HepG2 (cell line): ENCODE data around the gene IFIT5. TPM values are rescaled to one million over a fixed set of nuclear protein-coding genes. Genes with fewer than 3 reads are reported as not detected.
"Not testable (repeated sequence)": the region's sequence is repeated elsewhere in the genome, so short reads cannot be mapped to it uniquely, and the experiment has no call there.

Experiments used
- ATAC-seq: fragments of 200-7000 bp; cut with Tn5 transposase; 3 replicates; pipeline ENCODE4 v1.9.1; 2020; ENCODE audit warnings: mild to moderate bottlenecking, moderate library complexity
- BruUV-seq: library from RNA; stranded (reverse); fragments of 400-500 nt; replicated peaks from 2 replicates; lab custom pipeline; 2021; lab: Mats Ljungman, UMichigan
- CTCF ChIA-PET: fragments of 300-600 bp; formaldehyde crosslinking; extraction: SDS; loops from one replicate; lab custom pipeline; 2021; ENCODE audit warnings: low total read pairs, inconsistent platforms, low intra/inter-chr PET ratio; lab: Yijun Ruan, JAX
- POLR2A ChIA-PET: fragments of 350-600 bp; sonication (Branson Sonifier 250); formaldehyde crosslinking; loops from one replicate; lab custom pipeline; 2020; ENCODE audit warnings: antibody characterized with exemption, inconsistent platforms; lab: Yijun Ruan, JAX
- DNase-seq: peaks from one replicate; pipeline ENCODE4 v3.0.0-alpha.2; 2015; ENCODE audit warnings: low spot score
- FAIRE-seq: peaks from 3 replicates; lab custom pipeline; 2011; peaks lifted over from hg19 to GRCh38; lab: Jason Lieb, UNC
- H2AFZ ChIP-seq: one replicate; pipeline ENCODE4 v1.6.1; 2011; ENCODE audit warnings: low read length, inconsistent platforms
- H3K27ac ChIP-seq: fragments of 300-600 bp; 3 replicates; pipeline ENCODE4 v1.8.0; 2011; ENCODE audit warnings: mixed run types, mild to moderate bottlenecking, mixed read lengths, low read length, inconsistent platforms; ENCODE audit not compliant: insufficient read depth; ENCODE audit errors: extremely low read length
- H3K27me3 ChIP-seq, 2 experiments: fragments of 200-600 bp in 1 of 2; 2 replicates in 1 of 2; 3 replicates in 1 of 2; pipeline versions ENCODE4 v1.6.0 to v1.8.0; 2011; ENCODE audit warnings: low read length in 2 of 2, mild to moderate bottlenecking in 2 of 2, moderate library complexity in 2 of 2, inconsistent platforms in 1 of 2; ENCODE audit not compliant: insufficient read depth in 2 of 2, control insufficient read depth in 1 of 2
- H3K36me3 ChIP-seq, 2 experiments: fragments of 200-600 bp in 1 of 2; replicated peaks in 1 of 2; 2 replicates in 1 of 2; 3 replicates in 1 of 2; pipeline versions ENCODE4 v1.5.1 to v1.8.0; 2011; ENCODE audit warnings: low read length in 2 of 2, inconsistent platforms in 1 of 2; ENCODE audit not compliant: insufficient read depth in 2 of 2, control insufficient read depth in 1 of 2
- H3K4me1 ChIP-seq: 2 replicates; pipeline ENCODE4 v1.5.1; 2012; ENCODE audit warnings: low read length, inconsistent platforms; ENCODE audit not compliant: insufficient read depth
- H3K4me2 ChIP-seq: 2 replicates; pipeline ENCODE4 v1.6.0; 2011; ENCODE audit warnings: low read depth, low read length, inconsistent platforms
- H3K4me3 ChIP-seq, 3 experiments: fragments of 200-600 bp in 1 of 3; sonication (generic), shearing (Covaris generic) in 1 of 3; replicated peaks in 1 of 3; 2 replicates each; pipeline ENCODE4 v1.5.1; 2011 to 2016; ENCODE audit warnings: low read length in 3 of 3, inconsistent platforms in 2 of 3, low read depth in 2 of 3, mild to moderate bottlenecking in 2 of 3, control low read depth in 1 of 3, mixed read lengths in 1 of 3; ENCODE audit not compliant: insufficient read depth in 1 of 3
- H3K79me2 ChIP-seq: one replicate; pipeline ENCODE4 v1.6.1; 2011; ENCODE audit warnings: low read length, inconsistent platforms; ENCODE audit not compliant: insufficient read depth
- H3K9ac ChIP-seq: 2 replicates; pipeline ENCODE4 v1.6.0; 2011; ENCODE audit warnings: mild to moderate bottlenecking, low read depth, low read length, inconsistent platforms; ENCODE audit not compliant: insufficient read depth
- H3K9me3 ChIP-seq: 2 replicates; pipeline ENCODE4 v1.5.1; 2012; ENCODE audit warnings: mild to moderate bottlenecking, low read length
- H4K20me1 ChIP-seq: 2 replicates; pipeline ENCODE4 v1.6.0; 2011; ENCODE audit warnings: inconsistent platforms, mild to moderate bottlenecking, low read length, moderate library complexity; ENCODE audit not compliant: insufficient read depth
- FOSL1 ChIP-seq: sonication (generic); formaldehyde crosslinking; IDR thresholded peaks from 2 replicates; pipeline ENCODE4 v1.9.0; 2021; ENCODE audit warnings: missing genetic modification reagents, borderline replicate concordance
- GATAD2A ChIP-seq: IDR thresholded peaks from 2 replicates; pipeline ENCODE4 v1.6.1; 2016
- IKZF1 ChIP-seq: fragments of 450-650 bp; IDR thresholded peaks from 2 replicates; pipeline ENCODE4 v1.7.1; 2016
- IRF2 ChIP-seq: IDR thresholded peaks from 2 replicates; pipeline ENCODE4 v1.6.1; 2018; ENCODE audit warnings: missing genetic modification reagents, missing compliant biosample characterization
- IRF9 ChIP-seq: sonication (generic); formaldehyde crosslinking; IDR thresholded peaks from 2 replicates; pipeline ENCODE4 v1.8.0; 2022; ENCODE audit warnings: missing genetic modification reagents, mild to moderate bottlenecking, borderline replicate concordance
- MZF1 ChIP-seq: sonication (generic); formaldehyde crosslinking; IDR thresholded peaks from 2 replicates; pipeline ENCODE4 v1.8.1; 2023; ENCODE audit warnings: mild to moderate bottlenecking, missing genetic modification reagents, borderline replicate concordance
- PAX8 ChIP-seq: sonication (generic); formaldehyde crosslinking; IDR thresholded peaks from 2 replicates; pipeline ENCODE4 v1.8.0; 2022; ENCODE audit warnings: mild to moderate bottlenecking, missing genetic modification reagents, borderline replicate concordance
- PBX2 ChIP-seq: IDR thresholded peaks from 2 replicates; pipeline ENCODE4 v1.6.1; 2016; ENCODE audit warnings: control low read depth
- ZFP37 ChIP-seq: sonication (generic); formaldehyde crosslinking; IDR thresholded peaks from 2 replicates; pipeline ENCODE4 v1.4.0; 2020; ENCODE audit warnings: missing genetic modification reagents, borderline replicate concordance
- ZNF513 ChIP-seq: sonication (generic); formaldehyde crosslinking; conservative IDR thresholded peaks from 2 replicates; pipeline ENCODE4 v1.5.0; 2020; ENCODE audit warnings: missing genetic modification reagents
- ZNF577 ChIP-seq: sonication (generic); formaldehyde crosslinking; IDR thresholded peaks from 2 replicates; pipeline ENCODE4 v1.4.0; 2020; ENCODE audit warnings: mild to moderate bottlenecking, low read depth, missing genetic modification reagents, borderline replicate concordance
- ZNF619 ChIP-seq: sonication (generic); formaldehyde crosslinking; IDR thresholded peaks from 2 replicates; pipeline ENCODE4 v1.4.0; 2020; ENCODE audit warnings: mild to moderate bottlenecking, missing genetic modification reagents
- WGBS: methylation state at CpG from one replicate; pipeline ENCODE4 v1.1.6; 2017; ENCODE audit warnings: low lambda C conversion rate; 5-methylcytosine and 5-hydroxymethylcytosine counted together
- in situ Hi-C: cut with HindIII; loops from 2 replicates; pipeline ENCODE4 v1.10.0; 2017; ENCODE audit warnings: low pct_unique_long_range_greater_than_20kb; ENCODE audit not compliant: extremely low pct_ligation_motif_present
- intact Hi-C: fragments of 100-400 bp; cut with micrococcal nuclease; formaldehyde crosslinking; loops from one replicate; pipeline ENCODE4 v1.10.0; 2022; ENCODE audit not compliant: unreplicated experiment
- polyA plus RNA-seq, 8 experiments: library from polyadenylated mRNA; depleted of rRNA in 3 of 8; stranded (reverse) in 7 of 8; unstranded in 1 of 8; fragments of >200 nt; fragmentation: Illumina TruSeq in 4 of 8; extraction: Trizol in 4 of 8; gene quantifications; 2 replicates each; pipeline versions ENCODE4 v1.2.1 to v1.2.3, GENCODE V29; 2011 to 2016; ENCODE audit warnings: low read depth in 4 of 8, missing spikeins in 1 of 8, mixed read lengths in 1 of 8; ENCODE audit not compliant: insufficient read depth in 1 of 8
- total RNA-seq, 5 experiments: library from RNA; depleted of rRNA; stranded (reverse); fragments of >200 nt; fragmentation: Illumina TruSeq; extraction: Trizol; gene quantifications; 2 replicates each; pipeline ENCODE4 v1.2.3, GENCODE V29; 2016; ENCODE audit warnings: low read depth in 1 of 5

Gene IFIT5
- total and polyA plus RNA-seq, 2 of the 13 experiments (the other 11 are each of a cell fraction or from before 2014, with no cell fraction given), result 2.2 to 8.3 TPM

GRCh38 chr10:89389254-89389653 is 25.1 kb upstream of the IFIT5 start (continued):
- TF ChIP-seq ZNF513 (CRISPR knock-in tag), result no peak

GRCh38 chr10:89390476-89391225 is 23.7 kb upstream of the IFIT5 start:
- H3K4me1 ChIP-seq, result peaks cover 10% of the 10 kb centered on the region
- BruUV-seq, result no TSS peak
- no peaks in the 10 kb centered on the region for H3K9me3 ChIP-seq
- FAIRE-seq, result no peak
- ChIA-PET CTCF (interaction anchor here (1.7 kb wide), 1 partner anchor 97 kb away, joined by 4 read pairs; no protein-coding TSS in a partner anchor), POLR2A (no interaction called here)
- H3K36me3 ChIP-seq, result no peaks in the 10 kb centered on the region
- no peak for DNase-seq
- H2AFZ ChIP-seq, result no peak overlapping the region
- H3K27me3 ChIP-seq, result no peaks in the 10 kb centered on the region
- intact Hi-C loops (no loop called here), in situ Hi-C loops (no loop called here)
- no peak overlapping the region for H3K9ac ChIP-seq
- H3K4me3 ChIP-seq, result no peak overlapping the region
- ATAC-seq, result no peak
- H3K4me2 ChIP-seq, result no peak overlapping the region
- no peak overlapping the region for H3K27ac ChIP-seq
- 83% methylated on average over 5 of the region's 5 CpGs for WGBS
- TF ChIP-seq PAX8 (CRISPR knock-in tag), result no peak
- TF ChIP-seq ZNF577 (CRISPR knock-in tag), result no peak
- TF ChIP-seq MZF1 (CRISPR knock-in tag), result no peak
- TF ChIP-seq ZNF619, result no peak
- no peak for TF ChIP-seq GATAD2A (CRISPR knock-in tag)
- no peak for TF ChIP-seq IRF2 (CRISPR knock-in tag)
- TF ChIP-seq FOSL1, result no peak
- no peak for TF ChIP-seq IKZF1
- TF ChIP-seq PBX2, result no peak
- no peak for TF ChIP-seq IRF9
- TF ChIP-seq ZFP37 (CRISPR knock-in tag), result no peak
- no peaks in the 10 kb centered on the region for H4K20me1 ChIP-seq
- no peaks in the 10 kb centered on the region for H3K79me2 ChIP-seq

GRCh38 chr10:89391226-89391576 is 23.2 kb upstream of the IFIT5 start:
- intact Hi-C loops, DNase-seq, in situ Hi-C loops, POLR2A ChIA-PET, BruUV-seq, H3K27me3 ChIP-seq, H4K20me1 ChIP-seq, CTCF ChIA-PET, H3K27ac ChIP-seq, H3K4me3 ChIP-seq, H3K9ac ChIP-seq, H3K79me2 ChIP-seq, H2AFZ ChIP-seq, ATAC-seq, H3K36me3 ChIP-seq, FAIRE-seq, H3K4me2 ChIP-seq, H3K9me3 ChIP-seq: not testable (repeated sequence)
- peaks cover 10% of the 10 kb centered on the region for H3K4me1 ChIP-seq
- WGBS, result 94% methylated on average over 4 of the region's 4 CpGs
